ENCODE results near the gene ZNF45.
"Not testable (repeated sequence)": the region's sequence is repeated elsewhere in the genome, so short reads cannot be mapped to it uniquely, and the experiment has no call there.

Gene ZNF45

DNA sequence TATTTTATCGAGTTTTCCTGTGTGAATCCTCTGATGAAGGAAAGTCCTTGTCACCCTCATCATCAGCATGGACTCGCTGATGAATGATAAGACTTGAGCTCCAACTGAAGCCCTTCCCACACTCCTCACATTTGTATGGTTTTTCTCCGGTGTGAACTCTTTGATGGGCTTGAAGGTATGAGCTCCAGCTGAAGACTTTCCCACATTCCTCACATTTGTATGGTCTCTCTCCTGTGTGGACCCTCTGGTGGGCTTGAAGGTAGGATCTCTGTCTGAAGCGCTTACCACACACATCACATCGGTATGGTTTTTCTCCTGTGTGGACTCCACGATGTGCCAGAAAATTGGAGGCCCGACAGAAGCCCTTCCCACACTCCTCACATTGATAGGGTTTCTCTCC lies 21.7 kb downstream of the ZNF45 start:
- no peak for DNase-seq (ENCODE audit: low read depth)

DNA sequence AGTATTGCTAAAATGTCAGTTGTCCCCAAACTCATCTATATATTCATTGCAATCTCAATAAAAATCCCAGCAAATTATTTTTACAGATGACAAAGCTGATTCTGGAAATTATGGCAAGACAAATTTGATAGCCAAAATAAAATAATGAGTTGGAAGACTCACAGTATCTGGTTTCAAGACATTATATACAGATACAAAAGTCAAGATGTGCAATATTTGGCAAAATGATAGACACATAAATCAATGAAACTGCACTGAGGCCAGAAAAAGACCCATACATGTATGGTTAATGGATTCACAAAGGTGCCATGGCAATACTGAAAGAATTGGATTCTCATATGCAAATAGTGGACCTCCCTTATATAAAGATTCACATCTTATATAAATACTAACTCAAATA lies 24.2 kb downstream of the ZNF45 start:
- no peak for DNase-seq (ENCODE audit: low read depth)

DNA sequence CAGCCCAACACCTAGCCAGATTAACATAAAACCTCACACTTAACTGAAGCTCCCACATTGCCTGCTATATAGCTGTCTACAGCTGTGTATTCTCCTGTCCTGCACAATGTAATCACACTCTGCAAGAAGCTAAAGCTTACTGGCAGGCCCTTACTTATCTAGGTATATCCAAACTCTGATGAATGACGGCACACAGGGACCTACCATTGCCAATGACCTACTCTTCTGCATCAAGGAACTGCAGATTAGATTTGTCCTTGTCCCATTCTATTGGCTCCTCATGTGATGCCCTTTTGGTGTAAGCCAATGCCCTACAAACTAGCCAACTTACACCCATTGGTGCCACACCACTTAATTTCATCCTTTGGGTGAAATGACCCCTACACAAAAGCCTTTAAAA lies 26.4 kb downstream of the ZNF45 start:
- no peak for DNase-seq (ENCODE audit: low read depth)

DNA sequence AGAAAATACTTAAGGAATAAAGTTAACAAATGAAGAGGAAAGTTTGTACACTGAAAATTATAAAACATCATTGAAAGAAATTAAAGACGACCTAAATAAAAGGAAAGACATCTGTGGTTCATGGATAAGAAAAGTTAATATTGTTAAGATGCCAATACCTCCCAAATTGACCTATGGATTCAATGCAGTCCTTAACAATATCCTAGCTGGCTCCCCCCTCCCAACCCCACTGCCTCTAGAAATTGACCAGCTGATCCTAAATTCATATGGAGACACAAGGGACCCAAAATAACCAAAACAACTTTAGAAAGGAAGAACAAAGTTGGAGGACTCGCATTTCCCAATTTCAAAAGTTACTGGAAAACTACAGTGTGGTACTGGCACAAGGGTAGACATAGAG lies 28.3 kb downstream of the ZNF45 start:
- no peak for DNase-seq (ENCODE audit: low read depth)

DNA sequence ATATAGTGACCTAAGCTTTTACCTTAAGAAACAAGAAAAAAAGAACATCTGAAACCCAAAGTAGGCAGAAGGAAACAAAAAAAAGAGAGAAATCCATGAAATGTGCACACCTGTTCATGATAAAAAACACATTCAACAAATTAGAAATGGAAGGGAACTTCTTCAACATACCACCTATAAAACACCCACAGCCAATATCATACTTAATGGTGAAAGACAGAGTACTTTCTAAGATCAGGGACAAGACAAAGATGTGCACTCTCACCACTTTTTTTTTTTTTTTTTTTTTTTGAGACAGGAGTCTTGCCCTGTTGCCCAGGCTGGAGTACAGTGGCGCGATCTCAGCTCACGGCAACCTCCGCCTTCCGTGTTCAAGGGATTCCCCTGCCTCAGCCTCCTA lies 29.2 kb downstream of the ZNF45 start:
- no peak for DNase-seq (ENCODE audit: low read depth)

DNA sequence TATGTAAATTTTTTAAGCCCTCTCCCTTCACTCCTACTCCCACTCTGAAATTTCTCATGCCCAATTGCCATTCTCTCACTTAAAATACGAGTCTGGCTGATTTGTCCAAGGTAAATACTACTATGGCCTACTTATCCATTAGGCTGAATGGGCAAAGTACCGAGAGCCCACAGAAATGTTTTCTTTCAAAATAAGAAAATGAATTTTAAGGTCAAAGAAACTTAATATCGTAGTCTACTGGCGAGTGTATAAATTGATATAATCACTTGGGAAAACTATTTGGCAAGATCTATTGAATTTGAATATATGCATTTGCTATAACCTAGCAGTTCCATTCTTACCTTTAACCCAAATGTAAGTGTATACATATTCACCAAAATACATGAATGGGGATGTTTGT lies 32.7 kb downstream of the ZNF45 start:
- DNase-seq (ENCODE audit: low read depth): no peak

DNA sequence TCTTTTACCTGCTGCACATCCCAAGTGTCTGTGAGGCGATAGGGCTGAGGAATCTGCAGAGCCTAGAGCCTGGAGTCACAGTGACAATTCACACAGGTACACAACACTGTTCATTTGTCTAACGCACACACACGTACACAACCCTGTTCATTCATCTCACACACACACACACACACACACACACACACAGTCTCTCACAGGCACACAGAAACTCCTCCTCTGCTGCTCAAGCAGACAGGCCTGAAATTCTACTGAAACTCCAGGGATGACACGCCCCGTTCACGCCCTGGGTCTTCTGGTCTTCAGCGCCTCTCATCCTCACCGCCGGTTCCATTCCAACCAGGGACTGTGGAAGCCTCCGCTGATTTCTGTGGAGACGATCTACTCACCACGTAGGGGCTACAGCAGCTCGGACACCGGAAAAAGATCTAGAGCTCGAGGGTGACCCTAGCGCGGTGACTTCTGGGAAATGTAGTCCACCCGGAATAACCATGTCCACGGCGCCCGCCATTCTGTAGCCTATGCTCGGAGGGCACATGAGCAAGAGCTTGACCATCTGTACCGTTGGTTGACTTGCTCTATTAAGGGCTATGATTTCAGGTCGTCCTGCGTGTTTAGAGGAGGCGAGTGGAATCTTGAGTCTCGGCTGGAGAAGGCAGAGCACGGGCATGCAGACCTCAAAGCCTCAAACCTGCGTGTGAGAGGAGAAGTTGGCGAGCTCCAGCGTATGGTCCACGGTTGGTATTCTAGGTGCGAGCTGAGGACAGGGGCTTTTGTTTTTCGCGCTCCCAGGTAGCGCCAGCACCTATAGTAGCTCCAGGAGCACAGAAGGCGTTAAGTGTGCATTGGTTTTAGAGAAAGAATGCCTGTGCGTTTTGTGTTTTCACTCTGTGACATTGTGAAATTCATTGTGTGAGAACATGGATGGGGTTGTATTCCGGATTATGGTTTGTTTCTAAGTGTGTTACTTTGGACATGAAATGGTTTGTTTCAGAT lies 33.4 kb downstream of the ZNF45 start:
- DNase-seq (ENCODE audit: low read depth): peak; percentile 91

DNA sequence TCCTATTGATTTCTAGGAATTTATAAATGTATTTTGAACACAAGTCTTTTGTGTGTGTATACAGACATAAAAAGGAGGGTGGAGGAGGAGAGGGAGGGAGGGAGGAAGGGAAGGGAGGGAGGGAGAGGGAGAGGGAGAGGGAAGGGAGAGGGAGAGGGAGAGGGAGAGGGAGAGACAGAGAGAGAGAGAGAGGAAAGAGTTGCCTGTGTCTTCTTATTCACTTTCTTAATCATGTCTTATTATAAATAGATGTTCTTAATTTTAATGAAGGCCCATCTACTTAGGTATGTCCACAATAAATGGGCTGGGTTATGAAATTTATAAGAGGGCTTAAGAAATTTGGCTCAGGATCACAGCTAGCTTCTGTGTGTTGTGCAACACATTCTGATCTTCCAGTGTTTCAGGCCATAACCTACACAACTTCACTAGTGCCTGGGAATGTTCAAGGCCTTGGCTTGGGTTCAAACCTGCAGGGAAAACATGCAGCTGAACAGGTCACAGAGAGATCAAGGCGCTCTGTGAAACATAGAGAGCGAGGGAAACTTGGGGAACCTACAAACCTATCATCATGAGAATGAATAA lies 39.3 kb downstream of the ZNF45 start:
- no peak for DNase-seq (ENCODE audit: low read depth)

DNA sequence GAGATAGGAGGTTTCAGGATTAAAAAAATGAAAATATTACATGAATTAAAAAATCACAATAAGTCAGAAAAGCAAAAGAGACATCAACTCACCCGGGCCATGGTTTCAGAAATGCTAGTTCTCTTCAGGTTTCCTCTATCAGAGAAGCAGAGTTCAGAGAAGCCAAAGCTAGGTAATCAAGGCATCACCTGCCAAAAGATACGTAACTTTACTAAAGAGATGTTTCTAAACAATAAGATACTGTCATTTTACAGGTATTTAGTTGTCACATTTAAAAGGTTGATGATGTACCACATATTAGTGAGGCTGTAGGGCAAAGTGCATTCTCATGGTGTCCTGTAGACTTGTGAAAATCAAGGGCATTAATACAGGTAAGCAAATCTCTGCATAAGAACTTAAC lies 51.2 kb downstream of the ZNF45 start, which contains the start of gene ZNF404:
TSS of gene ZNF404 (minus strand) at position 101 of the 400 bp plus-strand sequence.
- no peak for DNase-seq (ENCODE audit: low read depth)

DNA sequence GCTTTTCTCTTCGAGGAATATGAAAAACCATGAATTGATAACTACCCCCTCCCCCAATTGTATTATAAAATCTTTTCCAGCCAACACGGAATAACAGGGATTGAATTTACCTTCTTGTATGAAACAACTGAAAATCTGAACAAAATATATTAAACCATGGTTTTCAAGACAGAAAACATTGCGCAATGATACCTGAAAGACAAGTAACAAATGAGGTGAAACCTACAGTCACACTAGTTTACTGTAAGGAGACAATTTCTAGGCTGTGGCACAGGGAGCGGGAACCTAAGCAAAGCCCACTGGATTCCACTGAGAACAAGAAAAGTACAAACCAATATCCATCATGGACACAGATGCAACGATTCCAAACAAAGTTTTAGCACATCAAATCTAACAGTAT lies 54.6 kb downstream of the ZNF45 start:
- DNase-seq (ENCODE audit: low read depth): no peak

DNA sequence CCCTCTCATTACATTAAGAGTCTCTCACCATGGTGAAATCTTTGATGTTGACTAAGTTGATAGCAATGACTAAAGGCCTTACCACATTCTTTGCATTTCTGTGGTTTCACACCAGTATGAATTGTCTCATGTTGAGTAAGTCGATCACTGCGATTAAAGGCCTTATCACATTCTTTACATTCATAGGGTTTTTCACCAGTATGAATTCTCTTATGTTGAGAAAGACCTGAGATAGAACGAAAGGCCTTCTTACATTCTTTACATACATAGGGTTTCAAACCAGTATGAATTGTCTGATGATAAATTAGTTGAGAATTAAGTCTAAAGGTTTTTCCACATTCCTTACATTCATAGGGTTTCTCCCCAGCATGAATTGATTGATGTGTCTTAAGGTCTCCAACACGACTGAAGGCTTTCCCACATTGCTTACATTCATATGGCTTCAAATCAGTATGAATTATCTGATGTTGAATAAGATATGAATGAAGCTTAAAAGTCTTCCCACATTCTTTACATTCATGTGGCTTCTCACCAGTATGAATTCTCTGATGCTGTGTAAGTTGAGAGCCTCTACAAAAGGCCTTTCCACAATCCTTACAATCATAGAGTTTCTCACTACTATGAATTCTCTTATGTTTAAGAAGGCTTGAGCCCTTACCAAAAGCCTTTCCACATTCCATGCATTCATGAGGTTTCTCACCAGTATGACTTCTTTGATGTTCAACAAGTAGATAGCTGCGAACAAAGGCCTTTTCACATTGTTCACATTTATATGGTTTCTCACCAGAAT lies 62.3 kb downstream of the ZNF45 start:
- DNase-seq (ENCODE audit: low read depth): peak; percentile 37

DNA sequence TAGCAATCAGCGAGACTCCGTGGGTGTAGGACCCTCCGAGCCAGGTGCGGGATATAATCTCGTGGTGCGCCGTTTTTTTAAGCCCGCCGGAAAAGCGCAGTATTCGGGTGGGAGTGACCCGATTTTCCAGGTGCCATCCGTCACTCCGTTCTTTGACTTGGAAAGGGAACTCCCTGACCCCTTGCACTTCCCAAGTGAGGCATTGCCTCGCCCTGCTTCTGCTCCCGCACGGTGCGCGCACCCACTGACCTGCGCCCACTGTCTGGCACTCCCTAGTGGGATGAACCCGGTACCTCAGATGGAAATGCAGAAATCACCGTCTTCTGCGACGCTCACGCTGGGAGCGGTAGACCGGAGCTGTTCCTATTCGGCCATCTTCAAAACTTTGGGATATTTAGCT lies 68.2 kb downstream of the ZNF45 start:
- DNase-seq (ENCODE audit: low read depth): not testable (repeated sequence)

All from ELR (cell line).